Measurements from ENCODE around the gene ENTHD1.
A peak's percentile ranks its signal among the peaks of the same experiment; 100 is the strongest.

ENTHD1 gene

DNA sequence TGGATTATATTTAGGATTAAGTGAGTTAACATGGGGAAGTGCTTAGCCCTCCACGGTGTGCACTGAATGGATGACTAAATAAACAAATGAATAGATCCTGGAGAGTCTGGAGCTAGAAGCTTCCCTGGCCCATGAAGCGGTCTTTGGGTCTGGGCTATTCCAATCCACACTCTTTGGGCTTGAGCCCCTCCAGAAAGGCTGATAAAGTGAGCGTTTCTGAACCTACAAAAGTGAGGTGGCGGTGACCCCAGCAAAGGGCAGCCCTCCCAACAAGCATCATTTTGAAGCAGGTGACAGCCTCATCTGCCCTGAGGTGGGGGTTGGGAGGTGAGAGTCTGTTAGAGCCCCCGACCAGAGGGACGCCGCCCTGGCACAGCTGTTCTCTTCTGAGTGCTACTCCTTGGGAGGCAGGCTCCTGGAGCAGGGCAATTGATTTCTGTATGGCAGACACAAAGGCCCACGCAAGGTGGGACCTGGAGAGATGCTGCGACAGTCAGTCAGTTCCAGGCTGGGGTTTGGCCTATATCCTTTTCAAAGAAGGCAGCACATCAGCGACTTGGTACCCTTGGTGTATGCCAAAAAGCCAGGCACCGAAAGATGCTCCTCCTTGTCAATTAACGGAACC lies 165.2 kb downstream of the ENTHD1 start:
- DNase-seq: no peak

- DNase-seq: no peak
Observed at GRCh38 chr22:39727541-39727940, 166.0 kb downstream of the ENTHD1 start.

GRCh38 chr22:39725351-39726035 lies 168.1 kb downstream of the ENTHD1 start:
- DNase-seq: no peak

GRCh38 chr22:39724857-39725256 lies 168.7 kb downstream of the ENTHD1 start:
- DNase-seq: no peak

GRCh38 chr22:39724390-39724789 lies 169.2 kb downstream of the ENTHD1 start:
- no peak for DNase-seq

GRCh38 chr22:39723899-39724351 lies 169.6 kb downstream of the ENTHD1 start:
- no peak for DNase-seq

DNA sequence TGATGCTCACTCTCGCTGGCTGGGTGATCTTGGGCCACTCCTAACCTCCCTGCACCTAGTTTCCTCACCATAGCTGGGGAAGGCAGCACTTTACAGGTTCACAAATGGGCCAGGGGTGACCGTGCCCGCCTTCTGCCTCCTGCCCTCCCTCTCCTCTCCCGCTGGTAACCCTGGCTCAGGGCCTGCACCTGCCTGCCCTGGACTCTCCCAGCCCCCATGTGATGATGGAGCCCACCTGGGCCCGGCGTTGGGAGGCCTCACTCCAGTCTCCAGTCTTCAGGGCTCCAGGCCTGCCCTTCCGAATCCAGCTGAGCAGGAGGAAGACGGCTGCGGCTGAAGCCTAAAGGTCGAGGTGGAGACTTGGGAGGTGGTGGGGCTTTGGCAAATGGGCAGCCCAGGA lies 170.1 kb downstream of the ENTHD1 start:
- DNase-seq: no peak

GRCh38 chr22:39722501-39722900 lies 171.1 kb downstream of the ENTHD1 start:
- DNase-seq: no peak

DNA sequence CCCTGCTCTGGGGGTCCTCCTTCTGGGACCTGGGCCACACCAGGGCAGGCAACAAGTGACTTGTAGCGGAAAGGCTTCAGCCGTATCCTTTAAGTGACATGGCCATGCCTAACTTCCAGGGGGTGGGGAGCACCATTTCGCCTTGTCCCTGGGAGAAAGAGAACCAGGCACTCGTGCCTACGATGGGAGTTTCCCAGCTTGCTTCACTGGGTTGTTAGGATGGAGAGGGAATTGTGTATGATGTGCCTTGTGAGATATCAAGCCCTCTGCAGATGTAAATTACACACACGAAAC lies 171.6 kb downstream of the ENTHD1 start:
- DNase-seq: no peak

- DNase-seq: no peak
Observed at GRCh38 chr22:39721206-39722031, 172.1 kb downstream of the ENTHD1 start.

- peak; percentile 58 for DNase-seq
Observed at GRCh38 chr22:39719559-39720450, 173.8 kb downstream of the ENTHD1 start.

GRCh38 chr22:39718921-39719475 lies 174.6 kb downstream of the ENTHD1 start:
- no peak for DNase-seq

GRCh38 chr22:39718206-39718605 lies 175.4 kb downstream of the ENTHD1 start:
- DNase-seq: no peak

GRCh38 chr22:39717099-39717498 lies 176.5 kb downstream of the ENTHD1 start:
- DNase-seq: no peak

DNA sequence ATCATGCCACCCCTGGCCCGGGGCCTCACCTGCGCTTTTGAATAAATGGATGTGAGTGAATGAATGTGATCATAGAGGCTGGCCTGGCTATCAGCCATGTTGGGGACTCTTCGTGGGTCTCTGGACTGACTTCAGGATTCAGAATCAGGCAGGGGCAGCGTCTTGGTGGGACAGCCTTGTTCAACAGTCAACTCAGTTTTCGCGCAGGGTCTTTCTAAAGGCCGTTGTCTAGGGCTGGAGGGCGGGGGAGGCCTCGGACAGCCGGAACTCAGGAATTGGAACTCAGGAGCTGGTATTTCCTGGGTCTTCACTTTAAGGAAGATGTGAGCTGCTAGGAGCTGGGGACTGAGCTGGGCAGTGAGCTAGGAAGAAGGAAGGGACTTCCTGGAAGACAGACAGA lies 177.0 kb downstream of the ENTHD1 start:
- DNase-seq: no peak

- DNase-seq: no peak
Observed at GRCh38 chr22:39715778-39716495, 177.6 kb downstream of the ENTHD1 start.

DNA sequence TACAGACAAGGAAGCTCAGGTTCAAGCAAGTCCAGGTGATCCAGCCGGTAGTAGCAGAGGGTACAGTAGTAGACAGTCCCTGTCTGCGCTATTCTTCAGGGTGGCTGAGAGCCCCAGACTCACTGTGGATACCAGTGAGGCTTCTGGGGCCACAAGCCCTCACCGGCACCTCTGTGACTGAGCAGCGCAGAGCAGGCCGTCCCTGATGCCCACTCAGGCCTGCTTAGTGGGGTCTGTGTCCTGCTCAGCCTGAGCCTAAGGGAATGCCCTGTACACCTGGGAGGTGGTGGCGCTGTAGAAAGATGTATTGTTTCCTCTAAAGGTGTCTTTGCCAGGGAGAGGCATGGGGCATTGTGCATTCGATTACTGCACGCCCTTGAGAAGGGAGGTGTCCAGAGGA lies 179.2 kb downstream of the ENTHD1 start:
- DNase-seq: no peak

DNA sequence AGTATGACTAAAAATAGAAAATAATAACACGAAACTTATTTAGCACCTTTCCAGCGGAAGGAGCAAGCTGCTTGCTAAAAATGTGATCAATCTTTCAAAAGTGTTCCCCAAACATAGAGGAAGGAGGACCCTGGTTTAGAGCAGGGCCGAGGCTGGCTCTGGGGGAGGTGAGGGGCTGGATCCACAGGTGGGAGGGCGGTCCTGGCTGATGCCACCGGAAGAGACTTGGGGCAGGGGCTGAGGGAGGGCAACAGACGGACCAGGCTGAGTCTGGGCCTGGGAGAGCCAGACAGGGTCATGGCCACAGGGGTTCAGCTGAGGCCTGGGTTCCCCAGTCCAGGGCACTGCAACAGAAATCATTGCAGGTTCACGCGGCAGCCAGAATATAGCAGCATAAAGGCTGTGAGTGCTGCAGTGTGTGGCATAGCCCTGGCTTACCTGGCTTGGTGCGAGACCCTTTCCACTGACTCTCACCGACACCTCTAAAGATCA lies 179.7 kb downstream of the ENTHD1 start:
- DNase-seq: no peak

DNA sequence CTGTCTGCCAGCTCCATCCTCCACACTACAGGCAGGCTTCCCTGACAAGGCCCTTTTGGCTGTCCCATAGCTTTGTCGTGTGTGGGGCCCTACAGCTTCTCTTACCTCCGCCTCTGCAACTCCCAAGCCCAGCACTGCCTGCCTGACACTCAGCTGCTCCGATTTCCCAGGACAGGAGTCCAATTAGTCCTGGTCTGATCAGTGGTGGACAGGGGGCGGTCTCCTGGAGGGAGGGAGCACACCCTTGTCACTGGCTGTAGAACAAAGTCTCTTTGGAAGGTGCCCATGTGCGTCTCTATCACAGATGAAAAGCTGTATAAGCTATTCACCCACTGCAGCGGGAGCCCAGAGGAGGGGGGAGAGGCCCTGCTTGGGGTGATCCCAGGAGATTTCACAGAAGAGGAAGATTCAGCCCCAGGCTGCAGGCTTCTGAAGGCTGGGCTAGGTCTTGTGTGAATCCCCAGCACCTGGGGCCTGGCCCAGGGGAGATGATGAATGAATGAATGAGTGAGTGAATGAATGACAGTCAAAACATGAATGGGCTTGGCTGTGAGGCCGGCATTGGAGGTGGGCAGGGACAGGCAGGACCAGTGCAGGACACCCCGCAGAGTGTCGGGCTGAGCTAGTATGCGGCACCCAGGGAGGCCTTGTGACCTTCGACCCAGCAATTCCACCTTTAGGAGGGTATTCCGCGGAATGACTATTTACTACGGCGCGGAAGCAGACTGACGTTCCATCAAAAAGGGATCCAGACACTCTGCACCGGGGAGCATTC lies 180.6 kb downstream of the ENTHD1 start:
- no peak for DNase-seq

DNA sequence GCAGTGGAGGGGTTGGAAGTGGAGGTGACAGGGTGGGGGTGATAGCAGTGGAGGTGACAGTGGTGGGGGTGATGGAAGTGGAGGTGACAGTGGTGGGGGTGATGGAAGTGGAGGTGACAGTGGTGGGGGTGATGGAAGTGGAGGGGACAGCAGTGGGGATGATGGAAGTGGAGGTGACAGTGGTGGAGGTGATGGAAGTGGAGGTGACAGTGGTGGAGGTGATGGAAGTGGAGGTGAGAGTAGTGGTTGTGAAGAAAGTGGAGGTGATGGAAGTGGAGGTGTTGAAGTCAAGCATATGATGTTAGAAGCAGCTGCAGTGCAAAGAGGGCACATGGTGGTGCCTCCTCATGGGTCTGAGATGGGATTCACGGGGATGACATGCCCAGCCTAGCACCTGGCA lies 181.5 kb downstream of the ENTHD1 start:
- DNase-seq: no peak

Data from NCI-H146 (cell line).